ENCODE measurements around the gene U2AF1L4.

The U2AF1L4 gene

DNA sequence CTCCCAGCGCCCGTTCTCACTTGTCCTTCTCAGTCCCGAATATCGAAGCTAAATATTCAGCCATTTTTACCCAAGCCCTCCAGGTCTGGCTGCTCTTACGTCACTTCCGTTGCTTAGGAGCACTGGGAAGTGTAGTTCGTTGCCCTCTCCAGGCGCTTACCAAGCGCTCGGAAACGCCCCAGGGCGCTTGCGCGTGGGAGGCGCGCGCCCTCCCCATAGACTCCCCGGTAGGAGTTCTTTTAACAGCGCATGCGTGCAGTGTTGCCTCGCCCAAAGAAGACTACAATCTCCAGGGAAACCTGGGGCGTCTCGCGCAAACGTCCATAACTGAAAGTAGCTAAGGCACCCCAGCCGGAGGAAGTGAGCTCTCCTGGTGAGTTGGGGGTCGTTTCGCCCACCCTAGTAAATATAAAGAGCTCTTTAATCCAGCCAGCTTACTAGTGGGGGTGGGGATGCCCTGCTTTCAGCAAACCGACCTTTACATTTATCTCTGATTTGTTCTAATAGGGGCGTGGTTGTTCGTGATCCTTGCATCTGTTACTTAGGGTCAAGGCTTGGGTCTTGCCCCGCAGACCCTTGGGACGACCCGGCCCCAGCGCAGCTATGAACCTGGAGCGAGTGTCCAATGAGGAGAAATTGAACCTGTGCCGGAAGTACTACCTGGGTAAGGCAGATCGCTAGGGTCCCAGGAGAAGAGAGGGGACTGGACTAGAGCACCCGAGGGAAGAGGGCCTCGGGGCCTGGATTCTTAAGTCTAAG is at the start of gene U2AF1L4, which contains the start of gene PSENEN (continued):
- peak; percentile 96 for TF ChIP-seq ZBTB48 (tag by site-specific recombination; IDR thresholded peaks at IDR 0.05)
- peak; percentile 28; the same call in 1 of the 2 replicates for TF ChIP-seq KLF7 (tag by site-specific recombination; IDR thresholded peaks at IDR 0.05; ENCODE audit: borderline replicate concordance)
- peak; percentile 53 for TF ChIP-seq ZNF518A (tag by site-specific recombination; conservative IDR thresholded peaks at IDR 0.05; ENCODE audit: low read depth)
- TF ChIP-seq ZIC2 (tag by site-specific recombination; IDR thresholded peaks at IDR 0.05), result peak; percentile 78
- TF ChIP-seq SP2 (tag by site-specific recombination; IDR thresholded peaks at IDR 0.05), result no peak; the same call in 1 of the 2 replicates
- TF ChIP-seq YY2 (tag by site-specific recombination; IDR thresholded peaks at IDR 0.05), result peak; percentile 82
- peak; percentile 99 for TF ChIP-seq ZNF335 (tag by site-specific recombination; conservative IDR thresholded peaks at IDR 0.05)
- peak; percentile 65 for TF ChIP-seq ZXDB (tag by site-specific recombination; IDR thresholded peaks at IDR 0.05)
- no peak for TF ChIP-seq ZNF169 (tag by site-specific recombination; IDR thresholded peaks at IDR 0.05)
- no peak for TF ChIP-seq ZNF610 (tag by site-specific recombination; IDR thresholded peaks at IDR 0.05; ENCODE audit: borderline replicate concordance)
- TF ChIP-seq, protein P1, sequence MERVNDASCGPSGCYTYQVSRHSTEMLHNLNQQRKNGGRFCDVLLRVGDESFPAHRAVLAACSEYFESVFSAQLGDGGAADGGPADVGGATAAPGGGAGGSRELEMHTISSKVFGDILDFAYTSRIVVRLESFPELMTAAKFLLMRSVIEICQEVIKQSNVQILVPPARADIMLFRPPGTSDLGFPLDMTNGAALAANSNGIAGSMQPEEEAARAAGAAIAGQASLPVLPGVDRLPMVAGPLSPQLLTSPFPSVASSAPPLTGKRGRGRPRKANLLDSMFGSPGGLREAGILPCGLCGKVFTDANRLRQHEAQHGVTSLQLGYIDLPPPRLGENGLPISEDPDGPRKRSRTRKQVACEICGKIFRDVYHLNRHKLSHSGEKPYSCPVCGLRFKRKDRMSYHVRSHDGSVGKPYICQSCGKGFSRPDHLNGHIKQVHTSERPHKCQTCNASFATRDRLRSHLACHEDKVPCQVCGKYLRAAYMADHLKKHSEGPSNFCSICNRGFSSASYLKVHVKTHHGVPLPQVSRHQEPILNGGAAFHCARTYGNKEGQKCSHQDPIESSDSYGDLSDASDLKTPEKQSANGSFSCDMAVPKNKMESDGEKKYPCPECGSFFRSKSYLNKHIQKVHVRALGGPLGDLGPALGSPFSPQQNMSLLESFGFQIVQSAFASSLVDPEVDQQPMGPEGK (tag by site-specific recombination; IDR thresholded peaks at IDR 0.05), result peak; percentile 81
- peak; percentile 79 for TF ChIP-seq EGR2 (tag by site-specific recombination; IDR thresholded peaks at IDR 0.05; ENCODE audit: low read depth)
- peak; percentile 2; the same call in 1 of the 2 replicates for TF ChIP-seq ZNF639 (tag by site-specific recombination; IDR thresholded peaks at IDR 0.05)
- no peak for TF ChIP-seq ZNF24 (tag by site-specific recombination; IDR thresholded peaks at IDR 0.05)
- TF ChIP-seq ZFHX2 (tag by site-specific recombination; conservative IDR thresholded peaks at IDR 0.05), result peak; percentile 86
- peak; percentile 89 for TF ChIP-seq ZBTB8A (tag by site-specific recombination; IDR thresholded peaks at IDR 0.05)
- peak; percentile 46; the same call in 1 of the 2 replicates for TF ChIP-seq ZBTB7A (tag by site-specific recombination; IDR thresholded peaks at IDR 0.05; ENCODE audit: low read depth)
- peak; percentile 81; the same call in 1 of the 2 replicates for TF ChIP-seq YY1 (tag by site-specific recombination; IDR thresholded peaks at IDR 0.05)
- TF ChIP-seq, protein P2, sequence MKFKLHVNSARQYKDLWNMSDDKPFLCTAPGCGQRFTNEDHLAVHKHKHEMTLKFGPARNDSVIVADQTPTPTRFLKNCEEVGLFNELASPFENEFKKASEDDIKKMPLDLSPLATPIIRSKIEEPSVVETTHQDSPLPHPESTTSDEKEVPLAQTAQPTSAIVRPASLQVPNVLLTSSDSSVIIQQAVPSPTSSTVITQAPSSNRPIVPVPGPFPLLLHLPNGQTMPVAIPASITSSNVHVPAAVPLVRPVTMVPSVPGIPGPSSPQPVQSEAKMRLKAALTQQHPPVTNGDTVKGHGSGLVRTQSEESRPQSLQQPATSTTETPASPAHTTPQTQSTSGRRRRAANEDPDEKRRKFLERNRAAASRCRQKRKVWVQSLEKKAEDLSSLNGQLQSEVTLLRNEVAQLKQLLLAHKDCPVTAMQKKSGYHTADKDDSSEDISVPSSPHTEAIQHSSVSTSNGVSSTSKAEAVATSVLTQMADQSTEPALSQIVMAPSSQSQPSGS (tag by site-specific recombination; IDR thresholded peaks at IDR 0.05; ENCODE audit: low read depth), result peak; percentile 92
- TF ChIP-seq ZNF561 (tag by site-specific recombination; IDR thresholded peaks at IDR 0.05; ENCODE audit: borderline replicate concordance), result peak; percentile 96
- TF ChIP-seq ZNF660 (tag by site-specific recombination; IDR thresholded peaks at IDR 0.05), result peak; percentile 37; the same call in 1 of the 2 replicates

Data from HEK293 (cell line).